Suprapubic skin (tissue), 4 donors: ENCODE results near the gene LDLRAD4. TPM values are rescaled to one million over a fixed set of nuclear protein-coding genes. Genes with fewer than 3 reads are reported as not detected.

ENCODE experiments used
- DNase-seq, 2 donors: peaks; one replicate each; pipeline ENCODE4 v3.0.0-alpha.2; 2019; ENCODE audit warnings: low spot score in 2 of 2
- H3K27ac ChIP-seq: fragments of 200-600 bp; sonication (generic); one replicate; pipeline ENCODE4 v1.5.1; 2019
- H3K27me3 ChIP-seq: fragments of 200-600 bp; sonication (generic); one replicate; pipeline ENCODE4 v1.5.1; 2019
- H3K36me3 ChIP-seq: fragments of 200-600 bp; sonication (generic); one replicate; pipeline ENCODE4 v1.5.1; 2019
- H3K4me1 ChIP-seq: fragments of 200-600 bp; sonication (generic); one replicate; pipeline ENCODE4 v1.5.1; 2019
- H3K4me3 ChIP-seq: fragments of 200-600 bp; sonication (generic); one replicate; pipeline ENCODE4 v1.5.1; 2019; ENCODE audit warnings: mild to moderate bottlenecking
- H3K9me3 ChIP-seq: fragments of 200-600 bp; sonication (generic); one replicate; pipeline ENCODE4 v1.5.1; 2019
- EP300 ChIP-seq: sonication (generic); formaldehyde crosslinking; IDR thresholded peaks from one replicate; pipeline ENCODE4 v1.6.1; 2017; ENCODE audit warnings: antibody characterized with exemption
- POLR2A ChIP-seq, 2 donors: fragments of 450-650 bp; IDR thresholded peaks; one replicate each; pipeline ENCODE4 v1.6.1; 2017; ENCODE audit warnings: antibody characterized with exemption in 2 of 2, mild to moderate bottlenecking in 2 of 2, moderate library complexity in 2 of 2
- POLR2AphosphoS5 ChIP-seq, 3 donors: sonication (generic); formaldehyde crosslinking; IDR thresholded peaks; one replicate each; pipeline ENCODE4 v1.6.1; 2017; ENCODE audit warnings: antibody characterized with exemption in 3 of 3
- WGBS: methylation state at CpG from one replicate; pipeline ENCODE4 v1.1.5; 2018; 5-methylcytosine and 5-hydroxymethylcytosine counted together
- total RNA-seq, 4 donors: library from RNA; depleted of rRNA; stranded (reverse); fragments of >200 nt; gene quantifications; one replicate each; pipeline ENCODE4 v1.1.0, GENCODE V29; 2016
- TF ChIP-seq, protein P1 (sequence below), 2 donors: fragments of 200-600 bp in 1 of 2; fragments of 450-650 bp in 1 of 2; sonication (generic) in 1 of 2; IDR thresholded peaks; one replicate each; pipeline ENCODE4 v1.5.1; 2016 to 2019; ENCODE audit warnings: antibody characterized with exemption in 2 of 2, mild to moderate bottlenecking in 1 of 2, moderate library complexity in 1 of 2

LDLRAD4 gene
- total RNA-seq, 4 donors from 2014 or later: 10.1 to 31.6 (median 15.1) TPM

DNA sequence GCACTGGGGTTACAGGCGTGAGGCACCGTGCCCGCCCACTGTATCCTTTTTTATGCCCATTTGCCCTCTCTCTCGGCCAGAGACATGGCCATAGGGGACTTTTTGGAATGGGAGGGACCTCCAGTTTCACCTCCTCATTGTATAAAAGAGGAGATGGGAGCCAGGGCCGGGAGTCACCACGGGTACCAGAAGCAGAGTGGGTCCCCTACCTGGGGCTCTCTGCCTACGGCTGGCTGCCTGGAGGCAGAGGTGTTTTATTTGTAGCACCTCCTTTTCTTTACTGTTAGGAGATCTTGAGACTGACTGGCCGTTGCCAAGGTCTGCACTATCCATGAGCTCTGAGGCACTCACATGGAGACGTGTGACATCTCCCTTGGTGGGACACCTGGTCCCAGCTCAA, 162.8 kb downstream of the LDLRAD4 start:
- peak overlapping the region; percentile 87 for H3K27ac ChIP-seq
- no peak for DNase-seq
- H3K4me3 ChIP-seq: no peak overlapping the region
- WGBS: 96% methylated on average over 9 of the region's 9 CpGs
- H3K27me3 ChIP-seq: no peaks in the 10 kb centered on the region
- TF ChIP-seq EP300 (no peak), POLR2A (IDR thresholded peaks at IDR 0.05) (no peak), POLR2AphosphoS5 (IDR thresholded peaks at IDR 0.05) (no peak)
- TF ChIP-seq, protein P1, sequence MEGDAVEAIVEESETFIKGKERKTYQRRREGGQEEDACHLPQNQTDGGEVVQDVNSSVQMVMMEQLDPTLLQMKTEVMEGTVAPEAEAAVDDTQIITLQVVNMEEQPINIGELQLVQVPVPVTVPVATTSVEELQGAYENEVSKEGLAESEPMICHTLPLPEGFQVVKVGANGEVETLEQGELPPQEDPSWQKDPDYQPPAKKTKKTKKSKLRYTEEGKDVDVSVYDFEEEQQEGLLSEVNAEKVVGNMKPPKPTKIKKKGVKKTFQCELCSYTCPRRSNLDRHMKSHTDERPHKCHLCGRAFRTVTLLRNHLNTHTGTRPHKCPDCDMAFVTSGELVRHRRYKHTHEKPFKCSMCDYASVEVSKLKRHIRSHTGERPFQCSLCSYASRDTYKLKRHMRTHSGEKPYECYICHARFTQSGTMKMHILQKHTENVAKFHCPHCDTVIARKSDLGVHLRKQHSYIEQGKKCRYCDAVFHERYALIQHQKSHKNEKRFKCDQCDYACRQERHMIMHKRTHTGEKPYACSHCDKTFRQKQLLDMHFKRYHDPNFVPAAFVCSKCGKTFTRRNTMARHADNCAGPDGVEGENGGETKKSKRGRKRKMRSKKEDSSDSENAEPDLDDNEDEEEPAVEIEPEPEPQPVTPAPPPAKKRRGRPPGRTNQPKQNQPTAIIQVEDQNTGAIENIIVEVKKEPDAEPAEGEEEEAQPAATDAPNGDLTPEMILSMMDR (IDR thresholded peaks at IDR 0.05): no peak
- H3K9me3 ChIP-seq: no peaks in the 10 kb centered on the region
- H3K4me1 ChIP-seq: peaks cover 44% of the 10 kb centered on the region
- H3K36me3 ChIP-seq: no peaks in the 10 kb centered on the region

- Histone ChIP-seq H3K4me1 (peaks cover 44% of the 10 kb centered on the region), H3K4me3 (peak overlapping the region; percentile 33)
- peak in 1 of 2 donors; percentile 84 for DNase-seq
Measured at GRCh38 chr18:13381944-13382365, 163.4 kb downstream of the LDLRAD4 start.

DNA sequence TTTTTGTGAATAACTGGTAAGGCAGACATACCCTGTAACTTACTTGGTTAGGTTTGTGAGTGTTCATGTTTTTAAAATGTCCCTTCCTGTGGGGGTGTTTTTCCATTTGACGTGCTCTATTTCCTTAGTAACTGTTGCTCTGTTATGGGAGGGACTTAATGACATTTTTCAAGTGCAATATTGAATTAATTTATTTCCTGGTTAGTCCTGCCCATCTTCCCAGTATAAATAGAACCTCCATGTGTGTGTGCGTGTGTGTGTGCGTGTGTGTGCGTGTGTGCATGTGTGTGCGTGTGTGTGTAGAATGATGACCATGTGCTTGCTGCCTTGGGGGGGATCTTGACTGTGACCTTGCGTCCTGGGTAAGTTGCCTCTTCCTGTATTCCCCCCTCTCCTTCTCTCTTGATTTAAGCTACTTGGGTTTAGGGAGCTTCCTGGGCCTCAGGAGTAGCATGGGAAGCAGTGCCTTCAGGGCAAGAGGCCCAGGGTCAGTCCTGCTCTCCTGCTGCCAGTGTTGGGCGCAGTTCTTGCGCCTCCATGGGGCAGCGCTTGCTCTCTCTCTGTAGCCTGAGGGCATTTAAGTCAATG, 163.9 kb downstream of the LDLRAD4 start:
- Histone ChIP-seq H3K9me3 (no peaks in the 10 kb centered on the region), H3K4me1 (peaks cover 44% of the 10 kb centered on the region), H3K27me3 (no peaks in the 10 kb centered on the region), H3K27ac (peak overlapping the region; percentile 87), H3K4me3 (peak overlapping the region; percentile 33), H3K36me3 (no peaks in the 10 kb centered on the region)
- TF ChIP-seq POLR2AphosphoS5 (IDR thresholded peaks at IDR 0.05) (no peak), POLR2A (IDR thresholded peaks at IDR 0.05) (no peak), EP300 (no peak)
- TF ChIP-seq, protein P1 (IDR thresholded peaks at IDR 0.05): no peak
- peak; percentile 71 to 78 for DNase-seq
- WGBS: 38% methylated on average over 8 of the region's 9 CpGs

More at GRCh38 chr18:13381944-13382365, 163.4 kb downstream of the LDLRAD4 start:
- no peaks in the 10 kb centered on the region for H3K9me3 ChIP-seq
- WGBS: 23% methylated on average over 14 of the region's 14 CpGs
- H3K27me3 ChIP-seq: no peaks in the 10 kb centered on the region
- H3K27ac ChIP-seq: peak overlapping the region; percentile 87
- H3K36me3 ChIP-seq: no peaks in the 10 kb centered on the region
- TF ChIP-seq, protein P1 (IDR thresholded peaks at IDR 0.05): no peak
- TF ChIP-seq POLR2A (IDR thresholded peaks at IDR 0.05): peak in 1 of 2 donors; percentile 10

DNA sequence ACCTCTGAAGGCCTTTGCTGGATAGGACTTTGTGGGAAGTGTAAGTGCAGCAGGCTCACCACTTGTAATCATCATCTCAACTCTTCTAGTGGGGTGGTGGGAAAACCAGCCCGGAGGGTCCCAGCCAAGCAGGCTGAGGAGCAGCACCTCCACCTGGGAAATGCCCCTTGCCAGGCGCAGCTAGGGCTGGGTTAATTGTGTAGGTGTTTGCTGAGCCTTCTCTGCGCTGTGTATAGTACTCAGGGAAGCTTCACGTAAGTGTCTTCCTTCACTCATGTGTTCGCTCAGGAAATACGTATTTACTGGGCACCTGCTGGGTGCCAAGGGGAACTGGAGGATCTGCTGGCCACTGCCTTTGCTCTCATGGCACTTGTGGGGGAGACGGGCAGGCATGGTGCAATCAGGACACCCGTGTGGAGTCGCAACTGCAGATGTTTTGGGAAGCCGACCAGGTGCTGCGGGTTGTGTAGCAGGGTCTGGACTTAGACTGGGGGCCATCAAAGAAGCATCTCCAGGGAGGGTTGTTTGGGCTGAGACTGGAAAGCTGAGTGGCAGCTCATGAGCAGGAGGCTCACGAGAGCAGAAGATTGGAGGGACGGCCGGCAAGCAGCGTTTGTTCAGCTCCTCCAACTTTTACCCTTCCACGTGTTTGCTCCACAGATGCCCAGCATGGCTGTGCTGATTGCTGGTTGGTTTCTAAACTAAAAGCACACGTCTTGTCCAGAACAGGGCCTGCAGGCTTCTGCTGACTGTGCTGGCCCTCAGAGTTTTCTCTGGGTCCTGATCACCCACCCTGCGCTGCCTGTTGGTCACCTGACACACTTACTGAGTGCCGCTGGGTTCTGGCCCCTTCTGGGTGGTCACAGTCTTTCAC, 164.6 kb downstream of the LDLRAD4 start:
- peaks cover 47% of the 10 kb centered on the region for H3K4me1 ChIP-seq
- 94% methylated on average over 7 of the region's 19 CpGs for WGBS
- H3K4me3 ChIP-seq: peak overlapping the region; percentile 33
- TF ChIP-seq EP300 (no peak), POLR2A (IDR thresholded peaks at IDR 0.05) (no peak), POLR2AphosphoS5 (IDR thresholded peaks at IDR 0.05) (no peak)
- TF ChIP-seq, protein P1 (IDR thresholded peaks at IDR 0.05): no peak
- H3K27ac ChIP-seq: peak overlapping the region; percentile 87
- no peaks in the 10 kb centered on the region for H3K27me3 ChIP-seq
- DNase-seq: peak; percentile 68 to 69
- H3K36me3 ChIP-seq: no peaks in the 10 kb centered on the region
- no peaks in the 10 kb centered on the region for H3K9me3 ChIP-seq
